Endothelial cell of umbilical vein (primary cell): ENCODE data around the gene FOCAD.

Experiments
- EZH2 ChIP-seq: IDR thresholded peaks from 2 replicates; pipeline ENCODE4 v1.6.1; 2012; ENCODE audit warnings: borderline replicate concordance, low read depth, mild to moderate bottlenecking, moderate library complexity, low read length, inconsistent platforms; ENCODE audit not compliant: severe bottlenecking
- JUN ChIP-seq: IDR thresholded peaks from 2 replicates; pipeline ENCODE4 v1.6.1; 2011; ENCODE audit warnings: borderline replicate concordance, low read depth; ENCODE audit not compliant: insufficient read length, insufficient read depth
- POLR2A ChIP-seq: IDR thresholded peaks from 2 replicates; pipeline ENCODE4 v1.6.1; 2012; ENCODE audit warnings: low read depth, mild to moderate bottlenecking, control low read depth, low read length
- TF ChIP-seq, protein P1 (sequence below): IDR thresholded peaks from 2 replicates; pipeline ENCODE4 v1.6.1; 2011; ENCODE audit not compliant: insufficient read depth, insufficient read length
- TF ChIP-seq, protein P2 (sequence below), 2 donors: IDR thresholded peaks; 1 replicate in 1 of 2; 2 replicates in 1 of 2; pipeline ENCODE4 v1.5.1; 2011; ENCODE audit warnings: low read length in 2 of 2, mild to moderate bottlenecking in 2 of 2, moderate library complexity in 2 of 2, control low read depth in 1 of 2, inconsistent platforms in 1 of 2, low read depth in 1 of 2; ENCODE audit not compliant: insufficient read depth in 1 of 2; ENCODE audit errors: extremely low read depth in 1 of 2

DNA sequence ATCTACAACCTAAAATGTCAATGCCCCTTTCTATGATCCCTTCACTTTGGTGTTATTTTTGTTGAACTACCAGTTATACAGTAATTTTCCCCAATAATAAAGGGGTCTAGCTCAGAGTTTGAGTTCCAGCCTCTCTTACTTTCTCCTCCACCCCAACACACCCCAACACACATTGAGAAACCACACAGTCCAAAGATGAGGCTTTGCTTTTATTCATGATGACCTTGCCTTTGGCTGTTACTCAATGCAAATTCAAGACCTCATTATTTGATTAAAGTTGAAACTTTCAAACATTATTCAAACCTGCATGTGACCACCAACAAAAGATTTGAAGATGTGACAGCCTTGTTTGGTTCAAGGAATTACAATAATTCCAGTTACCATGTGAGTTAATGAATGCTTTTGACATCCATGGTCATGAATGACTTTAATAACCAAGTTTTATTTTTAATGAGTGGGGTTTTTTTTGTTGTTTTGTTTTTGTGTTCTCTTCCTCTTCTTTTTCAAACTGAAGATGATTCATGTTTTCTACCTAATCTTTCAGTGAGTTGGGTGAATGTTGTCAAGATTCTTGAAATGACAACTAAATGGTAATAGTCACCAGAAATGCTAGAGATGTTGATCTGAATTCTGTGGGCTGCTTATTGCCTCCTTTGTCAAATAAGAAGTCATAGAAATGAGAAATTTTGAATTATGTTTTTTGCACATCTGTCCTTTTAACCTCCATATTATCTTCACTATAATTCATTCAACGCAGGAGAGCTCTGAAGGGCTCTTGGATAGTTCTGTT lies 241.4 kb downstream of the FOCAD start:
- TF ChIP-seq EZH2 (no peak), JUN (no peak), POLR2A (no peak)
- TF ChIP-seq, protein P1, sequence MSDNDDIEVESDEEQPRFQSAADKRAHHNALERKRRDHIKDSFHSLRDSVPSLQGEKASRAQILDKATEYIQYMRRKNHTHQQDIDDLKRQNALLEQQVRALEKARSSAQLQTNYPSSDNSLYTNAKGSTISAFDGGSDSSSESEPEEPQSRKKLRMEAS = no peak
- TF ChIP-seq, protein P2, sequence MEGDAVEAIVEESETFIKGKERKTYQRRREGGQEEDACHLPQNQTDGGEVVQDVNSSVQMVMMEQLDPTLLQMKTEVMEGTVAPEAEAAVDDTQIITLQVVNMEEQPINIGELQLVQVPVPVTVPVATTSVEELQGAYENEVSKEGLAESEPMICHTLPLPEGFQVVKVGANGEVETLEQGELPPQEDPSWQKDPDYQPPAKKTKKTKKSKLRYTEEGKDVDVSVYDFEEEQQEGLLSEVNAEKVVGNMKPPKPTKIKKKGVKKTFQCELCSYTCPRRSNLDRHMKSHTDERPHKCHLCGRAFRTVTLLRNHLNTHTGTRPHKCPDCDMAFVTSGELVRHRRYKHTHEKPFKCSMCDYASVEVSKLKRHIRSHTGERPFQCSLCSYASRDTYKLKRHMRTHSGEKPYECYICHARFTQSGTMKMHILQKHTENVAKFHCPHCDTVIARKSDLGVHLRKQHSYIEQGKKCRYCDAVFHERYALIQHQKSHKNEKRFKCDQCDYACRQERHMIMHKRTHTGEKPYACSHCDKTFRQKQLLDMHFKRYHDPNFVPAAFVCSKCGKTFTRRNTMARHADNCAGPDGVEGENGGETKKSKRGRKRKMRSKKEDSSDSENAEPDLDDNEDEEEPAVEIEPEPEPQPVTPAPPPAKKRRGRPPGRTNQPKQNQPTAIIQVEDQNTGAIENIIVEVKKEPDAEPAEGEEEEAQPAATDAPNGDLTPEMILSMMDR (IDR thresholded peaks at IDR 0.05; ENCODE audit: extremely low read depth in 1 of 2, insufficient read depth in 1 of 2, low read depth in 1 of 2, low read length in 2 of 2) = no peak
